CD14-positive monocyte (primary cell): Measurements from ENCODE around the gene NTM. TPM values are rescaled to one million over a fixed set of nuclear protein-coding genes. Genes with fewer than 3 reads are reported as not detected.

ENCODE experiments used
- DNase-seq, 3 donors: peaks; one replicate each; pipeline ENCODE4 v3.0.0-alpha.2; 2011 to 2022
- H2AFZ ChIP-seq: 2 replicates; pipeline ENCODE4 v1.6.0; 2012; ENCODE audit warnings: mild to moderate bottlenecking, low read depth, low read length, inconsistent platforms; ENCODE audit not compliant: insufficient read depth, poor library complexity, severe bottlenecking
- H3K27ac ChIP-seq, 2 donors: 1 replicate in 1 of 2; 2 replicates in 1 of 2; pipeline ENCODE4 v1.5.1; 2012 to 2013; ENCODE audit warnings: low read length in 2 of 2, control low read depth in 1 of 2, inconsistent platforms in 1 of 2, low read depth in 1 of 2, mild to moderate bottlenecking in 1 of 2
- H3K27me3 ChIP-seq, 2 donors: one replicate each; pipeline versions ENCODE4 v1.6.0 to v1.6.1; 2011 to 2013; ENCODE audit warnings: low read length in 2 of 2; ENCODE audit not compliant: control insufficient read depth in 2 of 2, insufficient read depth in 2 of 2
- H3K36me3 ChIP-seq, 2 donors: replicated peaks in 1 of 2; 1 replicate in 1 of 2; 2 replicates in 1 of 2; pipeline versions ENCODE4 v1.5.1 to v1.6.1; 2012 to 2013; ENCODE audit warnings: low read length in 2 of 2, control low read depth in 1 of 2, inconsistent platforms in 1 of 2, mild to moderate bottlenecking in 1 of 2; ENCODE audit not compliant: insufficient read depth in 2 of 2, control insufficient read depth in 1 of 2
- H3K4me1 ChIP-seq, 2 donors: 1 replicate in 1 of 2; 2 replicates in 1 of 2; pipeline versions ENCODE4 v1.5.1 to v1.6.1; 2012 to 2013; ENCODE audit warnings: low read length in 2 of 2, control low read depth in 1 of 2, inconsistent platforms in 1 of 2, mild to moderate bottlenecking in 1 of 2, moderate library complexity in 1 of 2; ENCODE audit not compliant: insufficient read depth in 2 of 2, control insufficient read depth in 1 of 2
- H3K4me2 ChIP-seq: replicated peaks from 2 replicates; pipeline ENCODE3; 2012; ENCODE audit warnings: low read length, moderate library complexity, mild to moderate bottlenecking; ENCODE audit not compliant: poor library complexity, severe bottlenecking; ENCODE audit errors: extremely low read depth
- H3K4me3 ChIP-seq, 3 experiments: fragments of 200-600 bp in 1 of 3; sonication (generic) in 1 of 3; replicated peaks in 1 of 3; 1 replicate in 2 of 3; 2 replicates in 1 of 3; pipeline ENCODE4 v1.5.1; 2011 to 2013; ENCODE audit warnings: low read length in 3 of 3, mild to moderate bottlenecking in 3 of 3, control low read depth in 2 of 3, low read depth in 2 of 3, inconsistent platforms in 1 of 3, moderate library complexity in 1 of 3
- H3K79me2 ChIP-seq: 2 replicates; pipeline ENCODE4 v1.6.0; 2012; ENCODE audit warnings: mild to moderate bottlenecking, control low read depth, inconsistent platforms, low read length, moderate library complexity; ENCODE audit not compliant: insufficient read depth
- H3K9ac ChIP-seq: 2 replicates; pipeline ENCODE4 v1.6.0; 2017; ENCODE audit warnings: low read length, mild to moderate bottlenecking; ENCODE audit not compliant: insufficient read depth, poor library complexity, severe bottlenecking
- H3K9me3 ChIP-seq, 2 donors: replicated peaks in 1 of 2; 1 replicate in 1 of 2; 2 replicates in 1 of 2; pipeline versions ENCODE4 v1.5.1 to v1.6.1; 2012 to 2013; ENCODE audit warnings: low read length in 2 of 2, control low read depth in 1 of 2; ENCODE audit not compliant: control insufficient read depth in 1 of 2, insufficient read depth in 1 of 2
- H4K20me1 ChIP-seq: 2 replicates; pipeline ENCODE4 v1.6.0; 2012; ENCODE audit warnings: mild to moderate bottlenecking, low read length, control low read depth, moderate library complexity; ENCODE audit not compliant: insufficient read depth
- H3K27ac Mint-ChIP-seq, 7 donors: one replicate each; pipeline ENCODE4 v1.8.0; 2020; ENCODE audit warnings: mild to moderate bottlenecking in 7 of 7, mixed read lengths in 7 of 7, moderate library complexity in 6 of 7, inconsistent platforms in 2 of 7
- H3K27me3 Mint-ChIP-seq, 3 donors: one replicate each; pipeline ENCODE4 v1.8.0; 2021 to 2022; ENCODE audit warnings: low read depth in 3 of 3, mild to moderate bottlenecking in 3 of 3, mixed read lengths in 3 of 3, moderate library complexity in 3 of 3, inconsistent platforms in 1 of 3
- H3K36me3 Mint-ChIP-seq, 2 donors: one replicate each; pipeline ENCODE4 v1.8.0; 2020; ENCODE audit warnings: mixed read lengths in 2 of 2, inconsistent platforms in 1 of 2, mild to moderate bottlenecking in 1 of 2
- H3K4me1 Mint-ChIP-seq: one replicate; pipeline ENCODE4 v1.8.0; 2020; ENCODE audit warnings: mild to moderate bottlenecking, mixed read lengths
- H3K4me3 Mint-ChIP-seq, 2 donors: one replicate each; pipeline ENCODE4 v1.8.0; 2020; ENCODE audit warnings: mild to moderate bottlenecking in 2 of 2, mixed read lengths in 2 of 2, moderate library complexity in 1 of 2
- H3K9me3 Mint-ChIP-seq, 7 donors: one replicate each; pipeline ENCODE4 v1.8.0; 2020 to 2022; ENCODE audit warnings: mixed read lengths in 7 of 7, mild to moderate bottlenecking in 6 of 7, moderate library complexity in 6 of 7, inconsistent platforms in 2 of 7
- CTCF ChIP-seq: fragments of 200-600 bp; IDR thresholded peaks from one replicate; pipeline ENCODE4 v1.8.0; 2022; ENCODE audit warnings: antibody characterized with exemption, mild to moderate bottlenecking
- WGBS: methylation state at CpG from one replicate; pipeline ENCODE4 v1.1.5; 2013; ENCODE audit warnings: missing lambda C conversion rate; ENCODE audit not compliant: insufficient coverage; 5-methylcytosine and 5-hydroxymethylcytosine counted together
- intact Hi-C, 2 donors: fragments of 100-400 bp; cut with micrococcal nuclease; formaldehyde crosslinking; loops; one replicate each; pipeline versions ENCODE4 v1.15.0 to v1.15.1; 2023
- polyA plus RNA-seq, 3 donors: library from polyadenylated mRNA; depleted of rRNA in 1 of 3; unstranded in 2 of 3; stranded (reverse) in 1 of 3; fragments of 300-500 nt in 2 of 3; fragments of >200 nt in 1 of 3; fragmentation: Illumina TruSeq in 2 of 3; gene quantifications; 1 replicate in 2 of 3; 2 replicates in 1 of 3; pipeline ENCODE4 v1.2.3, GENCODE V29; 2012 to 2021

The NTM gene
- polyA plus RNA-seq, 3 donors, result not detected

- Histone ChIP-seq H3K4me2 (no peak overlapping the region), H3K27ac (no peak overlapping the region), H3K9me3 (peaks cover 0 to 3% of the 10 kb centered on the region in 2 donors), H3K4me1 (peaks cover 44 to 64% of the 10 kb centered on the region in 2 donors), H4K20me1 (no peaks in the 10 kb centered on the region), H3K4me3 (no peak overlapping the region), H3K27me3 (no peaks in the 10 kb centered on the region), H2AFZ (no peak overlapping the region), H3K9ac (no peak overlapping the region), H3K79me2 (no peaks in the 10 kb centered on the region), H3K36me3 (no peaks in the 10 kb centered on the region)
- no peak overlapping the region for H3K4me3 Mint-ChIP-seq
- no peak for TF ChIP-seq CTCF
- peaks cover 3 to 5% of the 10 kb centered on the region in 2 donors for H3K36me3 Mint-ChIP-seq
- intact Hi-C loops, result no loop called here
- H3K27me3 Mint-ChIP-seq, result peaks cover 0 to 7% (median 6%) of the 10 kb centered on the region in 3 donors
- no CpG with 5 or more reads among the region's 4 CpGs for WGBS
- H3K4me1 Mint-ChIP-seq, result peaks cover 77% of the 10 kb centered on the region
- DNase-seq, result no peak
- H3K9me3 Mint-ChIP-seq, result peaks cover 0 to 12% (median 4%) of the 10 kb centered on the region in 7 donors
- no peak overlapping the region for H3K27ac Mint-ChIP-seq
These were observed 677.6 kb downstream of the NTM start for GRCh38 chr11:132048040-132048439.

GRCh38 chr11:132049205-132049604 lies 678.8 kb downstream of the NTM start:
- WGBS, result no CpG with 5 or more reads among the region's 4 CpGs
- H3K4me3 Mint-ChIP-seq, result no peak overlapping the region
- no peaks in the 10 kb centered on the region for H3K79me2 ChIP-seq
- H2AFZ ChIP-seq, result no peak overlapping the region
- no peaks in the 10 kb centered on the region for H3K9me3 ChIP-seq
- peaks cover 0 to 3% (median 2%) of the 10 kb centered on the region in 7 donors for H3K9me3 Mint-ChIP-seq
- H3K4me1 Mint-ChIP-seq, result peaks cover 71% of the 10 kb centered on the region
- no peak for DNase-seq
- no peaks in the 10 kb centered on the region for H4K20me1 ChIP-seq
- H3K4me2 ChIP-seq, result no peak overlapping the region
- H3K9ac ChIP-seq, result no peak overlapping the region
- no peaks in the 10 kb centered on the region for H3K27me3 ChIP-seq
- H3K36me3 Mint-ChIP-seq, result peaks cover 0 to 3% of the 10 kb centered on the region in 2 donors
- peaks cover 42 to 62% of the 10 kb centered on the region in 2 donors for H3K4me1 ChIP-seq
- no peak for TF ChIP-seq CTCF
- H3K27me3 Mint-ChIP-seq, result peaks cover 0 to 7% (median 6%) of the 10 kb centered on the region in 3 donors
- H3K4me3 ChIP-seq, result no peak overlapping the region
- intact Hi-C loops, result no loop called here
- H3K27ac Mint-ChIP-seq, result peak overlapping the region in 1 of 7 donors; percentile 84
- no peak overlapping the region for H3K27ac ChIP-seq
- H3K36me3 ChIP-seq, result no peaks in the 10 kb centered on the region
